H9 (cell line): Measurements from ENCODE around the gene PLA2G2C. TPM values are rescaled to one million over a fixed set of nuclear protein-coding genes. Genes with fewer than 3 reads are reported as not detected.

ENCODE experiments used
- DNase-seq: peaks from one replicate; pipeline ENCODE4 v3.0.0-alpha.2; 2017
- H2AFZ ChIP-seq: one replicate; pipeline ENCODE4 v1.6.1; 2013; ENCODE audit warnings: mild to moderate bottlenecking, low read length, control low read depth, moderate library complexity
- H2AK5ac ChIP-seq: 2 replicates; pipeline ENCODE4 v1.6.1; 2013; ENCODE audit warnings: low read length, control low read depth, mixed read lengths; ENCODE audit not compliant: insufficient read length
- H2BK120ac ChIP-seq: one replicate; pipeline ENCODE4 v1.6.1; 2013; ENCODE audit warnings: low read depth, mild to moderate bottlenecking, low read length, control low read depth, inconsistent platforms; ENCODE audit not compliant: poor library complexity, severe bottlenecking
- H2BK12ac ChIP-seq: 2 replicates; pipeline ENCODE4 v1.6.1; 2013; ENCODE audit warnings: low read length, control low read depth, mixed read lengths, low read depth; ENCODE audit not compliant: insufficient read length
- H2BK15ac ChIP-seq: 2 replicates; pipeline ENCODE4 v1.6.1; 2013; ENCODE audit warnings: low read depth, low read length, control low read depth
- H2BK20ac ChIP-seq: one replicate; pipeline ENCODE4 v1.6.1; 2013; ENCODE audit warnings: low read depth, mild to moderate bottlenecking, low read length, control low read depth, inconsistent platforms; ENCODE audit not compliant: poor library complexity, severe bottlenecking
- H2BK5ac ChIP-seq: 2 replicates; pipeline ENCODE4 v1.6.1; 2013; ENCODE audit warnings: low read length, control low read depth, mixed read lengths; ENCODE audit not compliant: insufficient read length
- H3K14ac ChIP-seq: 2 replicates; pipeline ENCODE4 v1.6.1; 2013; ENCODE audit warnings: low read length, control low read depth; ENCODE audit not compliant: insufficient read depth
- H3K18ac ChIP-seq: 2 replicates; pipeline ENCODE4 v1.6.1; 2013; ENCODE audit warnings: low read depth, mild to moderate bottlenecking, mixed read lengths, low read length, control low read depth; ENCODE audit not compliant: insufficient read length
- H3K23ac ChIP-seq: 2 replicates; pipeline ENCODE4 v1.6.1; 2013; ENCODE audit warnings: low read length, control low read depth, mixed read lengths, low read depth; ENCODE audit not compliant: insufficient read length
- H3K23me2 ChIP-seq: 2 replicates; pipeline ENCODE4 v1.6.1; 2013; ENCODE audit warnings: low read depth, mild to moderate bottlenecking, mixed read lengths, low read length, control low read depth; ENCODE audit not compliant: insufficient read length, poor library complexity, severe bottlenecking
- H3K27ac ChIP-seq: 2 replicates; pipeline ENCODE4 v1.5.1; 2013; ENCODE audit warnings: low read length, control low read depth, mixed read lengths, low read depth; ENCODE audit not compliant: insufficient read length
- H3K27me3 ChIP-seq: 2 replicates; pipeline ENCODE4 v1.6.1; 2013; ENCODE audit warnings: low read length, control low read depth, inconsistent platforms; ENCODE audit not compliant: insufficient read depth
- H3K4ac ChIP-seq: 2 replicates; pipeline ENCODE4 v1.6.1; 2013; ENCODE audit warnings: low read depth, mild to moderate bottlenecking, control low read depth, inconsistent platforms, low read length, moderate library complexity
- H3K4me1 ChIP-seq: 2 replicates; pipeline ENCODE4 v1.6.1; 2013; ENCODE audit warnings: low read length, control low read depth, inconsistent platforms; ENCODE audit not compliant: insufficient read depth
- H3K4me2 ChIP-seq: 2 replicates; pipeline ENCODE4 v1.6.1; 2013; ENCODE audit warnings: low read length, control low read depth, mixed read lengths; ENCODE audit not compliant: insufficient read length, insufficient read depth
- H3K56ac ChIP-seq: 2 replicates; pipeline ENCODE4 v1.6.1; 2013; ENCODE audit warnings: low read depth, mild to moderate bottlenecking, mixed read lengths, low read length, control low read depth; ENCODE audit not compliant: insufficient read length
- H3K79me1 ChIP-seq: 2 replicates; pipeline ENCODE4 v1.6.1; 2013; ENCODE audit warnings: low read depth, mild to moderate bottlenecking, moderate library complexity, low read length, control low read depth, inconsistent platforms; ENCODE audit not compliant: insufficient read depth, poor library complexity, severe bottlenecking
- H3K79me2 ChIP-seq: 2 replicates; pipeline ENCODE4 v1.6.1; 2013; ENCODE audit warnings: low read length, control low read depth, inconsistent platforms; ENCODE audit not compliant: insufficient read depth
- H3K9ac ChIP-seq: 2 replicates; pipeline ENCODE4 v1.6.1; 2013; ENCODE audit warnings: low read length, control low read depth, mixed read lengths; ENCODE audit not compliant: insufficient read length; ENCODE audit errors: extremely low read depth
- H3K9me3 ChIP-seq: one replicate; pipeline ENCODE4 v1.6.1; 2013; ENCODE audit warnings: low read depth, low read length, inconsistent platforms; ENCODE audit not compliant: control insufficient read depth
- H3T11ph ChIP-seq: one replicate; pipeline ENCODE4 v1.6.1; 2013; ENCODE audit warnings: mild to moderate bottlenecking, low read length, control low read depth, inconsistent platforms
- H4K20me1 ChIP-seq: one replicate; pipeline ENCODE4 v1.6.1; 2013; ENCODE audit not compliant: control insufficient read depth, insufficient read length, insufficient read depth
- H4K5ac ChIP-seq: 2 replicates; pipeline ENCODE4 v1.6.1; 2013; ENCODE audit warnings: low read depth, mild to moderate bottlenecking, mixed read lengths, low read length, control low read depth; ENCODE audit not compliant: insufficient read length
- H4K8ac ChIP-seq: replicated peaks from 2 replicates; pipeline ENCODE4 v1.6.1; 2013; ENCODE audit warnings: low read length, control low read depth, mixed read lengths, low read depth; ENCODE audit not compliant: insufficient read length
- H4K91ac ChIP-seq: 2 replicates; pipeline ENCODE4 v1.6.1; 2013; ENCODE audit warnings: low read depth, mild to moderate bottlenecking, moderate library complexity, mixed read lengths, low read length, control low read depth; ENCODE audit not compliant: insufficient read length
- H3K27ac Mint-ChIP-seq, 3 experiments: 2 replicates in 2 of 3; 3 replicates in 1 of 3; pipeline ENCODE4 v1.8.0; 2020 to 2021; ENCODE audit warnings: mixed read lengths in 3 of 3, mild to moderate bottlenecking in 1 of 3, moderate library complexity in 1 of 3
- H3K27me3 Mint-ChIP-seq: 2 replicates; pipeline ENCODE4 v1.8.0; 2021; ENCODE audit warnings: low read depth, mild to moderate bottlenecking, moderate library complexity, mixed read lengths
- H3K36me3 Mint-ChIP-seq, 3 experiments: 2 replicates in 2 of 3; 3 replicates in 1 of 3; pipeline ENCODE4 v1.8.0; 2020 to 2021; ENCODE audit warnings: low read depth in 3 of 3, mixed read lengths in 3 of 3; ENCODE audit not compliant: insufficient read depth in 1 of 3
- H3K4me1 Mint-ChIP-seq, 2 experiments: 2 replicates each; pipeline ENCODE4 v1.8.0; 2020; ENCODE audit warnings: mixed read lengths in 2 of 2
- H3K4me3 Mint-ChIP-seq, 2 experiments: 2 replicates in 1 of 2; 3 replicates in 1 of 2; pipeline ENCODE4 v1.8.0; 2020 to 2021; ENCODE audit warnings: mild to moderate bottlenecking in 2 of 2, mixed read lengths in 2 of 2, moderate library complexity in 1 of 2
- H3K9me3 Mint-ChIP-seq, 2 experiments: 2 replicates in 1 of 2; 3 replicates in 1 of 2; pipeline ENCODE4 v1.8.0; 2020; ENCODE audit warnings: mild to moderate bottlenecking in 2 of 2, mixed read lengths in 2 of 2, moderate library complexity in 1 of 2
- CTCF ChIP-seq: fragments of 200-600 bp; sonication (generic); conservative IDR thresholded peaks from 3 replicates; pipeline ENCODE4 v1.8.0; 2021; ENCODE audit warnings: antibody characterized with exemption, mild to moderate bottlenecking
- WGBS: extraction: QIAGEN DNeasy Blood & Tissue Kit; methylation state at CpG from one replicate; pipeline ENCODE4 v1.1.7; 2013; ENCODE audit warnings: missing lambda C conversion rate, low lambda C conversion rate, mixed read lengths; ENCODE audit not compliant: insufficient read length; ENCODE audit errors: extremely low coverage; 5-methylcytosine and 5-hydroxymethylcytosine counted together
- total RNA-seq: library from RNA; stranded (reverse); gene quantifications from 2 replicates; pipeline ENCODE4 v1.2.1, GENCODE V29; 2021

Gene PLA2G2C
- total RNA-seq, 1 experiment from 2014 or later = not detected

DNA sequence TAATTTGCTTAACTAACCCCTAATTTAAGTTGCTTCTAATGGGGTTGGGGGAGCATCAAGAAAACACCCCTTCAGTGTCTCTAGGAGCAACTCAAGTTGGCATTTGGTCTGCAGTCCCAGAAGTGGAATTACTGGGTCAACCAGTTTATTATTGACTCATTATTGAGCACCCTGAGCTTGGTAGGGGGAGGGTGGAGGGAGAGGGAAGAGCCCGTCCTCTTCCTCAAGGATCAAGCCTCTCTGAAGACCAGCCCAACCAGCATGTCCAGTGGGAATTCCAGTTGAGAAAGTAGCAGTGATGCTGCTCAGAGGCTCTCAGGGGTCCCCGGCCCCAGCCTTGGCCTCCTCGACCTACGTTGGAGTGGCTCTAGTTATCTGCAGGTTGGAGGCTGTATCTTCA, 49.3 kb downstream of the PLA2G2C start:
- Histone ChIP-seq H2BK120ac (no peak overlapping the region), H2AFZ (no peak overlapping the region), H3K18ac (no peak overlapping the region), H2AK5ac (no peak overlapping the region), H4K5ac (no peak overlapping the region), H3K79me1 (no peaks in the 10 kb centered on the region), H2BK20ac (no peak overlapping the region), H2BK12ac (no peak overlapping the region), H4K20me1 (no peaks in the 10 kb centered on the region), H3K27me3 (no peaks in the 10 kb centered on the region), H3K4me1 (no peaks in the 10 kb centered on the region), H3K14ac (no peak overlapping the region), H3K27ac (no peak overlapping the region), H3K9me3 (no peaks in the 10 kb centered on the region), H2BK15ac (no peak overlapping the region), H3K4ac (no peak overlapping the region), H3K56ac (no peak overlapping the region), H3K9ac (no peak overlapping the region), H3K23me2 (no peaks in the 10 kb centered on the region), H3K79me2 (no peaks in the 10 kb centered on the region), H3K4me2 (no peak overlapping the region), H3K23ac (no peak overlapping the region), H2BK5ac (no peak overlapping the region), H4K8ac (no peak overlapping the region), H4K91ac (no peak overlapping the region), H3T11ph (no peak overlapping the region)
- no peak overlapping the region for H3K4me3 Mint-ChIP-seq
- no peak for TF ChIP-seq CTCF
- DNase-seq = no peak
- H3K27me3 Mint-ChIP-seq = peaks cover 5% of the 10 kb centered on the region
- no CpG with 5 or more reads among the region's 4 CpGs for WGBS
- H3K9me3 Mint-ChIP-seq = no peaks in the 10 kb centered on the region; a peak in 1 of 5 replicates
- H3K27ac Mint-ChIP-seq = no peak overlapping the region
- no peaks in the 10 kb centered on the region for H3K36me3 Mint-ChIP-seq
- H3K4me1 Mint-ChIP-seq = no peaks in the 10 kb centered on the region
